Gastrocnemius medialis (tissue), 4 donors: ENCODE data around the gene ARHGEF4. TPM values are rescaled to one million over a fixed set of nuclear protein-coding genes. Genes with fewer than 3 reads are reported as not detected.
"Not testable (repeated sequence)": the region's sequence is repeated elsewhere in the genome, so short reads cannot be mapped to it uniquely, and the experiment has no call there.

Experiments used
- ATAC-seq, 2 donors: fragments of 150-250 bp; one replicate each; pipeline ENCODE4 v1.9.1; 2016
- DNase-seq, 2 donors: peaks; one replicate each; pipeline ENCODE4 v3.0.0-alpha.2; 2019
- H3K27ac ChIP-seq, 4 donors: fragments of 200-600 bp; sonication (generic); 1 replicate in 1 of 4; 2 replicates in 3 of 4; pipeline ENCODE4 v1.5.1; 2016 to 2018; ENCODE audit warnings: mild to moderate bottlenecking in 2 of 4, moderate library complexity in 1 of 4
- H3K27me3 ChIP-seq, 3 donors: fragments of 200-600 bp; sonication (generic) in 2 of 3; 1 replicate in 1 of 3; 2 replicates in 2 of 3; pipeline versions ENCODE4 v1.5.1 to v1.6.0; 2016 to 2019; ENCODE audit warnings: mild to moderate bottlenecking in 1 of 3, moderate library complexity in 1 of 3
- H3K36me3 ChIP-seq, 2 donors: fragments of 200-600 bp; sonication (generic) in 1 of 2; one replicate each; pipeline ENCODE4 v1.5.1; 2017 to 2018
- H3K4me1 ChIP-seq, 2 donors: fragments of 200-600 bp; sonication (generic) in 1 of 2; one replicate each; pipeline ENCODE4 v1.5.1; 2016 to 2017; ENCODE audit warnings: mild to moderate bottlenecking in 2 of 2
- H3K4me3 ChIP-seq, 4 donors: fragments of 200-600 bp; sonication (generic) in 3 of 4; 1 replicate in 1 of 4; 2 replicates in 3 of 4; pipeline ENCODE4 v1.5.1; 2016 to 2019; ENCODE audit warnings: mild to moderate bottlenecking in 2 of 4
- H3K9me3 ChIP-seq, 3 donors: fragments of 200-600 bp; sonication (generic) in 2 of 3; 1 replicate in 1 of 3; 2 replicates in 2 of 3; pipeline ENCODE4 v1.5.1; 2016 to 2019
- POLR2A ChIP-seq, 2 donors: fragments of 450-650 bp; IDR thresholded peaks; one replicate each; pipeline ENCODE4 v1.6.1; 2017; ENCODE audit warnings: antibody characterized with exemption in 2 of 2, mild to moderate bottlenecking in 2 of 2, moderate library complexity in 2 of 2
- in situ Hi-C, 4 donors: fragments of 200-750 bp; cut with MboI; loops; one replicate each; pipeline versions ENCODE4 v1.15.0 to v1.8.0; 2017; ENCODE audit warnings: low sequenced_read_pairs in 4 of 4
- intact Hi-C: fragments of 100-400 bp; cut with DNase I; formaldehyde crosslinking; loops from one replicate; pipeline ENCODE4 v1.15.1; 2023; ENCODE audit warnings: low total_unique reads
- total RNA-seq, 4 donors: library from RNA; depleted of rRNA; stranded (reverse); fragments of >200 nt; gene quantifications; one replicate each; pipeline versions ENCODE4 v1.1.0 to v1.2.3, GENCODE V29; 2016
- TF ChIP-seq, protein P1 (sequence below), 5 experiments: fragments of 450-650 bp in 3 of 5; fragments of 200-600 bp in 2 of 5; sonication (generic) in 2 of 5; IDR thresholded peaks in 4 of 5; conservative IDR thresholded peaks in 1 of 5; 1 replicate in 4 of 5; 2 replicates in 1 of 5; pipeline ENCODE4 v1.5.1; 2016 to 2019; ENCODE audit warnings: antibody characterized with exemption in 5 of 5, mild to moderate bottlenecking in 3 of 5, moderate library complexity in 3 of 5

ARHGEF4 gene
- total RNA-seq, 4 donors from 2014 or later = 1.0 to 14.8 (median 5.1) TPM

DNA sequence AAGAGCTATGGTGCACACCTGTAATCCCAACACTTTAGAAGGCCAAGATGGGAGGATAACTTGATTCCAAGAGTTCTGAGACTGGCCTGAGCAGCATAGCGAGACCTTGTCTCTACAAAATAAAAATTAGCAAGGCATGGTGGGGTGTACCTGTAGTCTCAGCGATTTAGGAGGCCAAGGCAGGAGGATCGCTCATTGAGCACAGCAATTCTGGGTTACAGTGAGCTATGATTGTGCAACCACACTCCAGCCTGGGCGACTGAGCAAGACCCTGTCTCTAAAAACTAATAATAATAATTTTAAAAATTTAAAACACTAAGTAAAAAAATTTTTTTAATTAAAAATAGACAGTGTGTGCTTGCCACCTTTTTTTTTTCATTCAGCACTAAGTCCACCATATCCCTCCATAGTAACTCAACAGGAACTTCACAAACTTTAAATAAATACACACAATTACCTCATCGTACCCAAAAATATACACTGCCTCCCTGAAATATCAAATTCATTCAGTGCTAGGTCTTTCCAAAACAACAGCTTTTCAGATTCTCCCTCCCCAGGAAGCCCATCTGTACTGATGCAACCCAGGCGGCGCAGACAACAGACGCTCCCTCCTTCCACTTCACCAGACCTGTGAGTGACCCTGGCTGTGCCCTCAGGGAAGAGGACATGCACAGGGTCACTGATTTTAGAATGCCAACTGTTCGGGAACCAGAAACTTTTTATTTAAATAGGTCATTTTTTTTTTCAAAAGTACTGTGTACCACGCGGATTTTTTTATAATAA lies 227.0 kb downstream of the ARHGEF4 start:
- Histone ChIP-seq H3K4me1 (peaks cover 49 to 61% of the 10 kb centered on the region in 2 donors), H3K27ac (peak overlapping the region in 1 of 4 donors; percentile 16), H3K36me3 (no peaks in the 10 kb centered on the region), H3K27me3 (no peaks in the 10 kb centered on the region), H3K4me3 (no peak overlapping the region), H3K9me3 (no peaks in the 10 kb centered on the region)
- intact Hi-C loops (no loop called here), in situ Hi-C loops (no loop called here)
- TF ChIP-seq POLR2A (IDR thresholded peaks at IDR 0.05) = no peak
- TF ChIP-seq, protein P1, sequence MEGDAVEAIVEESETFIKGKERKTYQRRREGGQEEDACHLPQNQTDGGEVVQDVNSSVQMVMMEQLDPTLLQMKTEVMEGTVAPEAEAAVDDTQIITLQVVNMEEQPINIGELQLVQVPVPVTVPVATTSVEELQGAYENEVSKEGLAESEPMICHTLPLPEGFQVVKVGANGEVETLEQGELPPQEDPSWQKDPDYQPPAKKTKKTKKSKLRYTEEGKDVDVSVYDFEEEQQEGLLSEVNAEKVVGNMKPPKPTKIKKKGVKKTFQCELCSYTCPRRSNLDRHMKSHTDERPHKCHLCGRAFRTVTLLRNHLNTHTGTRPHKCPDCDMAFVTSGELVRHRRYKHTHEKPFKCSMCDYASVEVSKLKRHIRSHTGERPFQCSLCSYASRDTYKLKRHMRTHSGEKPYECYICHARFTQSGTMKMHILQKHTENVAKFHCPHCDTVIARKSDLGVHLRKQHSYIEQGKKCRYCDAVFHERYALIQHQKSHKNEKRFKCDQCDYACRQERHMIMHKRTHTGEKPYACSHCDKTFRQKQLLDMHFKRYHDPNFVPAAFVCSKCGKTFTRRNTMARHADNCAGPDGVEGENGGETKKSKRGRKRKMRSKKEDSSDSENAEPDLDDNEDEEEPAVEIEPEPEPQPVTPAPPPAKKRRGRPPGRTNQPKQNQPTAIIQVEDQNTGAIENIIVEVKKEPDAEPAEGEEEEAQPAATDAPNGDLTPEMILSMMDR (IDR thresholded peaks at IDR 0.05 in 4 of 5, conservative IDR thresholded peaks at IDR 0.05 in 1 of 5) = no peak
- DNase-seq = no peak
- ATAC-seq = no peak

DNA sequence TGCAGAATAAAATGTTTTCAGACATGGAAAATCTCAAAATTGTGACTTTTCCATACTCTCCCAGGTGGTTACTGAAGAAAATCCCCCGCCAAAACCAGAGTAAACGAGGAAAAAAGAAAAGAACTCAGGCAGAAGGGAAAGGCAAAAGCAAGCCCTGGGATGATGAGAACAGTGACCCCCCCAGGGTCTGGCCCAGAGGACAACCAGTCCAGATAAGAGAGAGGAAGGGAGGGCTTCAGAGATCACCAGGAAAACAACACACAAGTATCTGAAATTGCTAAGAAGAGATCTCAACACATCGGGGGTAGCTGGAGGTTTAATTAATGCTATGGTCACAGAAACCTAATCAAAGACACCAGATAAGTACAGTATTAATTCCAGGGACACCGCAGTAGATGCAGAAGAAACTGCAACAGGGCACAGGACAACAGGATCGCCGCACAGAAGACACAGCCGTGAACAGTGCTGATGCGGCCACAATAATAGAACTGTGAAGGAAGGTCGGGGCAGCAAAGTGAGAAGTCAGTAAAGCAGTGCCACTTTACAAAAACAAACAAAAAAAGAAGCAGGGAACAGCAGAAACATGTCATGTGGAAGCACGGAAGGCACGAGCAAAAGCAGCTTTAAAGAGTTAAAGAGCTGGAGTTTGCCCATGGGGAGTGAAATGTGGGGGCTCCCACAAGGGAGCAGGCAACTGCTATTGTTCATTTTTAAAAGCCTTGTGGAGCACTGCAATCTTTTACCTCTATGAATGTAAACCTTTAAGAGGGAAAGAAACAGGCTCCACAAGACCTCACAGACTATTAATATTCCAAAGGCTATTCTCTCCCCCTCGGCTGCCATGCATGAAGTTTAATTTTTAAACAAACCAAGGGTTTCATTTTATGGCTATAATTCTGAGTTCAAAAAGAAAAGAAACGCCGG lies 228.1 kb downstream of the ARHGEF4 start:
- Histone ChIP-seq H3K4me3 (no peak overlapping the region), H3K4me1 (peaks cover 46 to 49% of the 10 kb centered on the region in 2 donors), H3K27me3 (no peaks in the 10 kb centered on the region), H3K9me3 (no peaks in the 10 kb centered on the region), H3K36me3 (peaks cover 0 to 3% of the 10 kb centered on the region in 2 donors), H3K27ac (peak overlapping the region in 2 of 4 donors; percentile 11 to 18)
- in situ Hi-C loops = no loop called here
- TF ChIP-seq, protein P1 (IDR thresholded peaks at IDR 0.05 in 4 of 5, conservative IDR thresholded peaks at IDR 0.05 in 1 of 5) = no peak
- no peak for TF ChIP-seq POLR2A (IDR thresholded peaks at IDR 0.05)
- intact Hi-C loops = no loop called here
- no peak for DNase-seq
- no peak for ATAC-seq

DNA sequence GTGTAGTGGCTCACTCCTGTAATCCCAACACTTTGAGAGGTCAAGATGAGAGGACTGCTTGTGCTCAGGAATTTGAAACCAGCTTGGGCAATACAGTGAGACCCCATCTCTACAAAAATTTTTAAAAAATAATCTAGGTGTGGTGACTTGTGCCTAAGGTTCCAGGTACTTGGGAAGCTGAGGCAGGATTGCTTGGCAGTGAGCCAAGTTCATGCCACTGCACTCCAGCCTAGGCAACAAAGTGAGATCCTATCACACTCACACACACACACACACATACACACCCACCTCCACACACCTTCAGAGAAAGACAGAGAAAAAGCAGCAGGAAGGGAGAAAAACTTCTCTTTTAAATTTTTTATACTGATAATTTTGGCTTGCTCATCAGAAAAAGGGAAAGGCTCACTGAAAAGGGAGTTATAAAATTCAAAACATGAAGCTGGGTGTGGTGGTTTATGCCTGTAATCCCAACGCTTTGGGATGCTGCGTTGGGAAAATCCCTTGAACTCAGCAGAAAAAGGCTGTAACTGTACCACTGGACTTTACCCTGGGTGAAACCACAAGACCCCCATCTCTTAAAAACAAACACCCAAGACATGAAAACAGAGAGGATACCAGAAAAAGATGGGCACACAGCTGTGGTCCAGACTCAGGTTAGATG lies 230.9 kb downstream of the ARHGEF4 start:
- TF ChIP-seq, protein P1 (IDR thresholded peaks at IDR 0.05 in 4 of 5, conservative IDR thresholded peaks at IDR 0.05 in 1 of 5) = no peak
- no peak for TF ChIP-seq POLR2A (IDR thresholded peaks at IDR 0.05)
- no peaks in the 10 kb centered on the region for H3K9me3 ChIP-seq
- ATAC-seq (no peak), DNase-seq (no peak)
- H3K36me3 ChIP-seq = peaks cover 0 to 12% of the 10 kb centered on the region in 2 donors
- in situ Hi-C loops = no loop called here
- no peaks in the 10 kb centered on the region for H3K27me3 ChIP-seq
- H3K27ac ChIP-seq = no peak overlapping the region
- peaks cover 32 to 38% of the 10 kb centered on the region in 2 donors for H3K4me1 ChIP-seq
- no peak overlapping the region for H3K4me3 ChIP-seq
- intact Hi-C loops = no loop called here

DNA sequence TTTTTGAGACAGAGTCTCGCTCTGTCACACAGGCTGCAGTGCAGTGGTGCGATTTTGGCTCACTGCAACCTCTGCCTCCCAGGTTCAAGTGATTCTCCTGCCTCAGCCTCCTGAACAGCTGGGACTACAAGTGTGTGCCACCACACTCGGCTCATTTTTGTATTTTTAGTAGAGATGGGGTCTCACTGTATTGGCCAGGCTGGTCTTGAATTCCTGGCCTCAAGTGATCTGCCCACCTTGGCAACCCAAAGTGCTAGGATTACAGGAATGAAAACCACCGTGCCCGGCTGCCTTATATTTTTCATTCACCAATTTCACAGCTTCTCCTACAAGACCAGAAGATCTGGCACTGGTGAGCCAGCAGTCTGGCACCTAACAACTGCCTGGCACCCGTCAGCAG lies 231.5 kb downstream of the ARHGEF4 start:
- ATAC-seq, intact Hi-C loops, H3K4me3 ChIP-seq, H3K27me3 ChIP-seq, DNase-seq, H3K9me3 ChIP-seq, in situ Hi-C loops: not testable (repeated sequence)
- peaks cover 26 to 32% of the 10 kb centered on the region in 2 donors for H3K4me1 ChIP-seq
- peak overlapping the region in 1 of 4 donors; percentile 8 for H3K27ac ChIP-seq
- H3K36me3 ChIP-seq = peaks cover 0 to 12% of the 10 kb centered on the region in 2 donors

DNA sequence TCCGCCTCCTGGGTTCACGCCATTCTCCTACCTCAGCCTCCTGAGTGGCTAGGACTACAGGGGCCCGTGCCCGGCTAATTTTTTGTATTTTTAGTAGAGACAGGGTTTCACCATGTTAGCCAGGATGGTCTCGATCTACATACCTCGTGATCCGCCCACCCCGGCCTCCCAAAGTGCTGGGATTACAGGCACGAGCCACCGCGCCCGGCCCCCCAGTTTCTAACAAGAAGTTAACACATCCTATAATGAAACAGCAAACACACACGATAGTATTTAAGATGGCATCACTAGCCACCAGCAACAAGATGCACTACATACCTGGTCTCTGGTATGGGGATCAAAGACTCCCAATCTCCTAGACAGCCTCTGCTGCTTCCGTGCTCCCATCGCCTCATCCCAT lies 238.9 kb downstream of the ARHGEF4 start:
- H3K4me1 ChIP-seq = peaks cover 50 to 70% of the 10 kb centered on the region in 2 donors

More for the DNA sequence above, 238.9 kb downstream of the ARHGEF4 start:
- peaks cover 0 to 18% of the 10 kb centered on the region in 2 donors for H3K36me3 ChIP-seq
- H3K27ac ChIP-seq = peak overlapping the region; percentile 51 to 80 (median 70)
- in situ Hi-C loops = loop anchor here in 1 of 4 donors (25.0 kb wide), 1 partner anchor 713 kb away; the partner anchor contains the start of gene PTPN18
- H3K27me3 ChIP-seq, H3K9me3 ChIP-seq, ATAC-seq, H3K4me3 ChIP-seq, intact Hi-C loops: not testable (repeated sequence)
- peak in 1 of 2 donors; percentile 52 for DNase-seq
